ENCODE data around the gene COLEC11.
"Not testable (repeated sequence)": the region's sequence is repeated elsewhere in the genome, so short reads cannot be mapped to it uniquely, and the experiment has no call there.

COLEC11 gene

DNA sequence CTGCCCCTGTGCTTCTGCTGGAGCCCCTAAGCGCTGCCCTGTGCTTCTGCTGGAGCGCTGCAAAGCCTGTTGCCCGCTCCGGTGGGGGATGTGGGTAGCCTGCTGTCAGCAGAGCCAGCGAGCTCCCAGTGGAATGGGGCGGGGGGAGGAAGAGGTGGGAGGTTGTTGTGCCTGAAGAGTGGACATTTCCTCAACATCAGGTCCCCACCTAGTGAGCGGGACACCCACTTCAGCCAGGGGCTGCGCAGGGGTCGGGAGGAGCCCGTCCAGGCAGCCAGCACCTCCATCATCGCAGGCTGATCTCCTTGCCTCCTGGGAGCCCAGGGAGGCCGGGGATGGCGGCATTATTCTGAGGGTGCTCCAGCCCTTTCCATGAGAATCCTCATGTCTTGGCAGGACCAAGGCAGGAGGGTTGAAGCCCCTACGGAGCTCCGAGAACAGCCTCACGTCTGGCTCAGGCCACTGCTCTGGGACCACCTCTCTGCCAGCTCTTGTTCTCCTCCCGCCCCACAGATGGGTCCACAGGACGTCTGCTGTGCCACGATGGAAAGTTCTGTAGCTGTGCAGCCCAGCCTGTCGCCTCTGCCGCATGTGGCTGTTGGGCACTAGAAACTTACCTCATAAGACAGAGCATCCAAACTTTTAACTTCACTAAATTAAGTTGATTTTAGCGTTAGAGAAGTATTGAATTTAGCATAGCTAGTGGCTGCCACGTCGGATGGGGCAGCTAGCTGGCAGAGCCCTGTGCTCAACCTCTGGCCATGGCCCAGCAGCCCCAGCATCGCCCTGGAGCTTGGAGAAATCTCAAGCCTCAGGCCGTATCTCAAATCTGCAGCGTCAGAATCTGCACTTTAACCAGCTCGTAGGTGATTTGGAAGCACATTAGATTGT, 61.2 kb downstream of the COLEC11 start:
- DNase-seq: no peak

DNA sequence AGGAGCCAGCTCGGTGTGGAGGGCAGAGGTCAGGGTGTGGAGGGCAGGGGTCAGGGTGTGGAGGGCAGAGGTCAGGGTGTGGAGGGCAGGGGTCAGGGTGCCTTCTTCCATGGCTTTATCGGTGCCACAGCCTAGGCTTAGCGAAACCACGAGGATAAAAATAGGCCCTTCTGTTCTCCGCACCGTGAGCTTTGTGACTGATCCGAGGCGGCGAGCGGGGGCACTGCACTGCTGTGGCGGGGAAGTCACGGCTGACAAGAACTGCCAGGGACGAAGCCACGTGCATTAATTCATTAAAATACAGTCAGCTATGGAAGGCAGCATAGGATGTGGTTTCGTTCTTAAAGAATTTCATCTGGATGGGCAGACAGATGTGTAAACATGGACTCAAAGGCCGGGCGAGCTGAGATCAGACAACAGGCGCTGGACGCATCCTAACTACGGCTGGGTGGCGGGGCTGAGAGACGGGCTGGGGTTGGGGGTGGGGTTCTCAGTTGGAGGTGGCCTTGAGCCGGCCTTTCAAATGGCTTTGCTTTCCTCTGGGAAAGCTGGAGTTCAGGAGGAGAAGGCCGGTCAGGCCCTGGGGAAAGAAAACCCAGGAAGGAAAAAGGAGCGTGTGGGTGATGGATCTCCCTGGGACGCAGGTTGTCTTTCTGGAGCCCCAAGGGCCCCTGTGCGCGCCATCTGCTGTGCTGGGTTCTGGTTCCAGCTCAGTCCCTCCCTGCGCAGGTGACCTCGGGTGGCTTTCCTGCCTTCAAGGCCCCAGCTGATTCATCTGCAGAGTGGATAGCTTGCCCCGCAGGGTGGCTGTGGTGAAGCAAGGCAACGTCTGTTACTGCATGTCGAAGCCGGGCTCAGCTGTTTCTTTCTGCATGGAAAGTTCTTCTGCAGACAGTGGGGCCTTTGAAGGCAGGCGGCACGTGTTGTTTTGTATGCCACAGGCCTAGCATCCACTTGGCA, 62.1 kb downstream of the COLEC11 start:
- DNase-seq: no peak

GRCh38 chr2:3657881-3658280, 63.0 kb downstream of the COLEC11 start, which contains the start of gene ALLC:
Gene ALLC (plus strand): TSS chr2:3658200. CDS start chr2:3671158, 12,958 bp downstream.
- DNase-seq: no peak

GRCh38 chr2:3659447-3660432, 64.8 kb downstream of the COLEC11 start:
- DNase-seq: no peak

GRCh38 chr2:3660640-3661039, 65.7 kb downstream of the COLEC11 start:
- DNase-seq: not testable (repeated sequence)

DNA sequence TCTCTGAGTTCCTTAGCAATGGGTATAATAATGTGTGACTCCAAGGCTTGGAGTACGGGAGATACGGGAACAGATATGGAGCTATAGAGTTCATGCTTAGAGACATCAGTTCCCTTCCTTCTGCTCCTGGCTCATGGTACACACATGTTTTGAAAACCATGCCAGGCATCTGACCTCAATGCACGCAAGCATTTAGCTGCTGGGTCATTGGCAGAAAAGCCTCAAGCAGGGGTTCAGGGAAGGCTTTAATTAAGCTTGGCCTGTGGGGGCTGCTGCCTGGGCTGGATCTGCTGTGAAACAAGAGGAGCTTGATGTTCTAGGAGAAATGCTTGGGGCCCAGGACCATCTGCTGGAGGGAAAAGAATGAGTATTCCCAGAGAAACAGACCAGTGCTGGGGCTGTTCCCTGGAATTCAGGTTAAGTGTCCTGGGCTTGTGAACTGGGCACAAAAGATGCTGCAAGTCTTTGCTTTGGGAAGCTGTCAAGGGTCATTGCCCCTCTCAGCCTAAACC, 66.3 kb downstream of the COLEC11 start:
- DNase-seq: no peak

GRCh38 chr2:3662239-3662638, 67.3 kb downstream of the COLEC11 start:
- no peak for DNase-seq

DNA sequence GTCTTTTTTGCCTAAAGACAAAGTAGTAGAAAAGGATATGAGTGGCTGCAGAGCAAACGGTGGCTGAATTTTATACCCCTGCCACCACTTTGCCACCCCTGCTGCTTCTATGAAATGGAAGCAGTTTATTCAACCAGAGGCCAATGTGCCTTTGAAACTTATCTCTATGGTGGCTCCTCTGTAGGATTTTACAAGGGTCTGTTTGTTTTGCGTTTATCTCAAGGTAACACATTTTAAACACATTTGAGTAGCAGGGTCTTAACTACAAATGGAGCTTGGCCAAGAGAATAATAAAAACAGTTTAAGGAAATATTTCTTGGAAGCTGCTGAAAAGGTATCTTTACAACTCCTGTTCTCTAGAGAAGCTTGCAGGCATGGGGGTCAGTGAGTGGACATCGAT, 69.2 kb downstream of the COLEC11 start:
- no peak for DNase-seq

GRCh38 chr2:3664925-3665324, 70.0 kb downstream of the COLEC11 start:
- no peak for DNase-seq

- DNase-seq: no peak
Measured at GRCh38 chr2:3665886-3666612, 71.1 kb downstream of the COLEC11 start.

DNA sequence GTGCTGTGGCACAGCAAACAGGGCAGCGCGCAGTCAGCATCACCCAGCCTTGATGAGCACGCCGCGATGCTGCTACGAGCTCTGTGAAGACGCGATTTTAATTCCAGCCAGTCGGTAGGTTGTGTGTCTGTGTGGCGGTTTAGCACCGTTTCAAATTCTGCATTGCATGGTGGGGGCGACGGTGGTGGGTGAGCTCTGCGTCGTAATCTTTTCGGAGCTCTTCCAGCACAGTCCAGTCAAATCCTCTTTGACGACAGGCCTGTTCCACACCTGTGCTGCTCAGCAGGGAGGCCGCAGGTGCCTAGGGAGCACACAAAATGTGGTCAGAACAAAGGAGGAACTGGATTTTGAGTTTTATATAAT, 71.7 kb downstream of the COLEC11 start:
- no peak for DNase-seq

GRCh38 chr2:3667151-3667631, 72.3 kb downstream of the COLEC11 start:
- no peak for DNase-seq

DNA sequence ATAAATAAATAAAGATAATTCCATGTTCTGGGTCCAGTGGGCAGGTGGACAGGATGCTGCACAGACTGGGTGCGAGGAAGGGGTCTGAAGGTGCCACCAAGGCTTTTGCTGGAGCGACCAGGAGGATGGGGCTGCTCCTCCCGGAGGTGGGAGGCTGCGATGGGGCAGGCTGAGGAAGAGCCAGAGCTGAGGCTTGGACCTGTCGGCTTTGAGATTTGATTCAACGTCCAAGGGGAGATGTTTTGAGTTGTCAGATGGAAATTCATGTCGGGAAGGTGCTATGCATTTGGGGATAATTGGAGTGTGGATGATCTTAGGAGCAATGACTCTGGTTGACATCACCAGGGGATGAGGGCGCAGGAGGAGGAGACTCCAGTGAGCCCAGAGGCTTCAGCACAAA, 74.7 kb downstream of the COLEC11 start:
- no peak for DNase-seq

GRCh38 chr2:3670376-3670775, 75.5 kb downstream of the COLEC11 start:
- no peak for DNase-seq

DNA sequence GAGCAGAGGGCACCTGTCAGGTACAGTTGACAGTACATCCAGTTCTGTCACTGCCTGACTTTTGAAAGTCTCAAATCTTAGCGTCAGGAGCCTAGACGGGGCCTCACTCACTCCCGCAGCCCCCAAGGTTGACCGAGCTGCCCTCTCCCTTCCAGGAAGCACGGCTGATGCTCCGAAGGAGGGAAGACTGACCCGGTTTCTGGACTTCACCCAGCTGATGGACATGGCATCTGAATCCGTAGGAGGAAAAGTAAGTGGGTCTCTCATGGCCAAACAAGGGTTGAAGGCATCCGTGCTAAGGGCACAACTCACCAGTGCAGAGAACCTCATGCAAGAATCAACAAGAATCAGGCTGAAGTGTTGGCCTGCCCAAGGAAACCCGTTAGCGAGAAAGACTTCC, 76.0 kb downstream of the COLEC11 start:
- no peak for DNase-seq

DNA sequence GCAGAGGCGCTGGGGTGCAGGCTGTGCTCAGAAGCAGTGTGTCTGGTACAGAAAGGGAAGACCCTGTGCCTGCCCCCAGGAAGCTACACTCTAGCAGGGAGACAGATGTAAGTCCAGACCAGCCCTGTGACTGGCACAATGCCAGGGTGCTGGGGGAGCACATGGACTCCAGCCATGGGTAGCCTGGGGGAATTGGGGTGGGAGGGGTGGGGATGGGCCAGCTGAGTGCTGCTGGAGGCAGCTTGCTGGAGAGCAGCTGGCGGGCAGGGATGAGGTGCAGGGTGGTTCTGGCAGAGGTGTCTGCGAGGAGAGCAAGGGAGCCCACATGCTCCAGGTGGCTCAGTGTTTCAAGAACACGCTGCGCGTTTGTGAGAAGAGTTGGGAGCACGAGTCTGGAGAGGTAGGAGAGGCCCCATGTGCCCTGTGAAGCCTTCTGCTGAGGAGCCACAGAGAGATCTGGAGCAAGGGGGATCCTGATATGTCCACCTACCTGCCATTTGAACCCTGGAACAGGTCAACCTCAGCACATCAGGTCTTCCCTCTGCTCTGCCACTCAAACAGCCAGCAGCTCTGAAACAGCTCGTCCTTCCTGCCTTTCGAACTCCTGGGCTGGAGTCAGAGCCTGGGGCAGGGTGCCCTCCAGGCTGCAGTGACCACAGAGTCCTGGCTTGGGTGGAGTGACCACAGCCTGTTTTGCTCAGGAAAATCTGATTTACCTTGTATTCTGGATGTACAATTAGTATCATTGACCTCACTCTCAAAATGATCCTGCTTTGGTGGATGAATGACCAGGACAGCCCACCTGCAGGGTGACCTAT, 78.2 kb downstream of the COLEC11 start:
- no peak for DNase-seq

DNA sequence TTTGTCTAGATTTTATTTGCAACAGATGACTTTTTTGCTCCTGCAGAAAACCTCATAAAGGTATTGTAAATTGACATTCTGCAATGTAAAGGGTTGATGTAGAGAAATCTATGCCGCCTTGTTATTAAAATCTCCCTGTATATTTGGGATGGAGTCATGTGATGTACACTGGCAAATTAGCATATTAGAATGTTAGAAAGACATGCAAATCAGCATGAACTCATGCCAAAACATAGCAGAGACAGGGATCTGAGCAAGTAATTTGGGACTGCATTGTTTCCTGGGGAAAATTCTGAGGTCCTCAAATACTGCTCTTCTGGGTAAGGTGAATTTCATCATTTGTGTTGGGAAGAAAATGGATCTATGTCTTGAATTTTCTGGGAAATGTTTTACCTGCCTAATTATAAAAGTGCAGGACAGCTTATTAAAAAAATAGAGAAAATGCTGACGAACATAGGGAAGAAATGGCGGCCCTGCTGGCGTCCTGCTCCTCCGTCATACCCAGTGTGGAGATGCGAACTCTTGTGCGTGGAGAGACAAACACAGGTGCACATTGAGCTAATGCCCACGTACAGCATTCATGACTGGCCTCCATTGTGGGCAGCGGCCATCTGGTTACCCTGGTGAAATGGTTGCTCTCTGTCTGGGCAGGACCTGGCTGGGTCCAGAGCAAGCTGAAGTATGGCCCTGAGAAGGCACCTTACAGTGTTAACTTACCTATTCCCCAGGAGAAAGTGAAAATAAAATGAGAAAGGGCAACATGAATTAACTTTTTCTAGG, 79.3 kb downstream of the COLEC11 start:
- DNase-seq: no peak

DNA sequence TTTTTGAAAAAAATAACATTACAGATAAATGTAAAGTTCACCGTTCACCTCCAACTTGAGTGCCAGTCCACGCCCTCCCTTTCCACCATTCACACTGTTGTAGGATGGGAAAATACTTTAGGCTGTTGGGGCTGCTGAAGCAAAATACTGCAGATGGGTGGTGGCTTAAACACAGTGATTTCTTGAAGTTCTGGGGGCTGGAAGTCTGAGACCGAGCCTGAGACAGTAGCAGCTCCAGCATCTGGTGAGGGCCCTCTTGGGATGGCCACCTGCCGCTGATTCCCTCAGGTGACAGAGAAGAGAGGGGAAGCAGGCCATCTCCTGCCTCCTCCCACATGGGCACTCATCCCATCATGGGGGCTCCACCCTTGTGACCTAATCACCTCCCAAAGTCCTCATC, 80.8 kb downstream of the COLEC11 start:
- no peak for DNase-seq

DNA sequence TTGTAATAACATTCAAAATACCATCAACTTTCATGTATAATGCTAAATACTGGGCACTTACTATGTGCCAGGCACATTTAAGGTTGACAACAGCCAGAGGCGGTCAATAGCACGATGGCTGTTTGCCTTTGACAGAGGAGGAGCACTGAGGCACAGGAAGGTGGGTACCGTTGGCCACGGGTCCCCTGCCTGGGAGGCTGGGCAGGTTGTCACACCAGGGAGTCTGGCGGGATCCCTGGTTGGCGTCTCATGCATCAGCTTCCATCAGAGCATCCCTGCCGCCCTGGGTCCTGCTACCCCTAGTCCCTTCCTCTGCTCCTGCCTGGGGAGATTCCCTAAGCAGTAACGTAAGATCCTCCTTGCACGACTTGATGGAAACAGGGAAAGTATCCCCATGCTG, 82.5 kb downstream of the COLEC11 start:
- no peak for DNase-seq

DNA sequence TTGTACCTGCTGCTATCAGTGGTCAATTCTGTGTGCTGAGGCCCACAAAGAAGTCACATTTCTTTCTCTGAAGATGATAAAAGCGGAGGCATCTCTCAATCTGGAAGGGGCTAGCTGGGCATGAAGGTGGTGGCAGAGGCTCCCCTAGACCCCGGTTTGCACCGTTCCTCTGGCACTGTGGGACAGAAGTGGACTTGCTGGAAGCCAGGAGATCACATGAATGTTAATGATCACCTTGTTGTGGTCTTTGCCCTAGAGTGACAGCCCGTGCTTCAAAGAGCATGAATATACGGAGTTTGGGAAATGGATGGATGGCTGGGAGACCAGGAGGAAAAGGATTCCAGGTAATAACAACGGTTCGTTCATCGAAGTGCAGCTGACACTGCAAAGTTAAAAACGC, 83.3 kb downstream of the COLEC11 start:
- DNase-seq: no peak
